Measurements from ENCODE around the gene AIMP1.

DNA sequence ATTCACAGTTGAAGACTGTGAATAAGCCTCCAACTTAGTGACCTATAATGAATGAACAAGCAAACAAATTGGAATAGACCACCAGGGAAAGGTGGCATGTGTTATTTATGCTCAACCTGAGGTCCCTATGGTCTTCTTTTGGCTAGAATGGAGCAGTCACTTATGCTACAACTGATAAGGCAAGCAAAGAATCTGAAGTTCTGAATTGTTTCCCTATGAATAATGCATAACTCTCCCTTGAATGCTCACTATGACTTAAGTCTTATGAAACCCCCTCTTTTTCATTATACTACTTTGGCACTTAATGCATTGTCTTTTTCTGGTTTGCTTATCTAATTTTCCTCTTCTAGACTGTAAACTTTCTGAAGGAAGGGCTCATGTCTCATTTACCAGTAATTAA is 49.7 kb downstream of the AIMP1 start:
- TF ChIP-seq, protein P1, sequence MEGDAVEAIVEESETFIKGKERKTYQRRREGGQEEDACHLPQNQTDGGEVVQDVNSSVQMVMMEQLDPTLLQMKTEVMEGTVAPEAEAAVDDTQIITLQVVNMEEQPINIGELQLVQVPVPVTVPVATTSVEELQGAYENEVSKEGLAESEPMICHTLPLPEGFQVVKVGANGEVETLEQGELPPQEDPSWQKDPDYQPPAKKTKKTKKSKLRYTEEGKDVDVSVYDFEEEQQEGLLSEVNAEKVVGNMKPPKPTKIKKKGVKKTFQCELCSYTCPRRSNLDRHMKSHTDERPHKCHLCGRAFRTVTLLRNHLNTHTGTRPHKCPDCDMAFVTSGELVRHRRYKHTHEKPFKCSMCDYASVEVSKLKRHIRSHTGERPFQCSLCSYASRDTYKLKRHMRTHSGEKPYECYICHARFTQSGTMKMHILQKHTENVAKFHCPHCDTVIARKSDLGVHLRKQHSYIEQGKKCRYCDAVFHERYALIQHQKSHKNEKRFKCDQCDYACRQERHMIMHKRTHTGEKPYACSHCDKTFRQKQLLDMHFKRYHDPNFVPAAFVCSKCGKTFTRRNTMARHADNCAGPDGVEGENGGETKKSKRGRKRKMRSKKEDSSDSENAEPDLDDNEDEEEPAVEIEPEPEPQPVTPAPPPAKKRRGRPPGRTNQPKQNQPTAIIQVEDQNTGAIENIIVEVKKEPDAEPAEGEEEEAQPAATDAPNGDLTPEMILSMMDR (IDR thresholded peaks at IDR 0.05), result no peak
- TF ChIP-seq EP300 (IDR thresholded peaks at IDR 0.05) (no peak), POLR2AphosphoS5 (IDR thresholded peaks at IDR 0.05) (no peak)

Data from stomach (tissue), 4 donors.